ENCODE measurements around the gene TRIM8. TPM values are rescaled to one million over a fixed set of nuclear protein-coding genes. Genes with fewer than 3 reads are reported as not detected.

Gene TRIM8
- total and polyA plus RNA-seq, 7 experiments from 2014 or later = 23.9 to 88.7 (median 58.2) TPM

DNA sequence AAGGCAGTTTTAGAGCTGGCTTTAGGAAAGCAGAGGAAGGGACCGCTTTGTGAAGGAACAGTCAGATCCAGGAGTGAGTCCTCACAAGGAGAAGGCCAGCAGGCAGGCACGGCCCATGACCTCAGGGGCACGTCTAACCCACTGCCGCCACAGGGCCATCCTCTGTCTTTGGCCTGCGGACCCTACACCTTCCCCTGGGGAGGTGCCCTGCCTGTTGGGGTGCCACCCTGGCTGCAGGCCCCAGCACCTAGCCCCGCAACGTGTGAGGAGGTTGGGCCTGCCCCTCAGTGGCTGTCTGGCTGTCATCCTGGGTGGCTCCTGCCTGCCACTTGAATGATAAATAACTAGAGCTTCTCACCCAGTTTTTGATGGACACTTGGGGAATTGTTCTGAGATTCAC lies 31.0 kb upstream of the TRIM8 start:
- no peaks in the 10 kb centered on the region for H3K9me3 Mint-ChIP-seq

DNA sequence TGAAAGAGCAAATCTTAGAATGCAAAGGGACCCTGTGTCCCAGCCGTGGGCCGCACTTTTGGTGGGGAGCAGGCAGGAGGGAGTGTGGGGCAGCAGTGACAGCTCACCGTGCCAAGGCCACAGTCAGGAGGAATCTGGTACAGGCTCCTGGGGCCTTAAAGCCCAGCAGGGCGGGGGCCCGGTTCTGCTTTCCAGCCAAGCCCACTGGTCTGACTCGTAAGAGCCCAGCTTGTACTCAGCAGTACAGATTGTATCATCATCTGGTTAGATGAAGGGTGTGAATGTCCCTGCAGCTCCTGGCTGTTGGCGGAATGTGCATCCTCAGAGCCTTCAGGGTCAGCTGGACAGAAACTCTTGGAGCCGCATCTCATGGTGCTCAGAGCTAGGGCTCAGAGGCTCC lies 30.5 kb upstream of the TRIM8 start:
- ChIA-PET POLR2A (interaction anchor here (0.7 to 4.5 kb wide), 3 partner anchors 19 to 62 kb away, joined by 3 to 26 read pairs (median 5); partner anchors contain the start of gene TRIM8), CTCF (interaction anchor here (0.6 kb wide), 1 partner anchor 574 kb away, joined by 3 read pairs; no protein-coding TSS in a partner anchor)
- Mint-ChIP-seq H3K27ac (peak overlapping the region in 8 of 9 donors; percentile 71 to 100 (median 98)), H3K9me3 (no peaks in the 10 kb centered on the region), H3K27me3 (no peaks in the 10 kb centered on the region), H3K36me3 (peaks cover 0 to 26% (median 5%) of the 10 kb centered on the region in 5 donors), H3K4me1 (peaks cover 7 to 46% (median 43%) of the 10 kb centered on the region in 7 donors), H3K4me3 (peak overlapping the region in 1 of 10 donors; percentile 42)
- DNase-seq (no peak), ATAC-seq (no peak)
- Histone ChIP-seq H3K27ac (ENCODE audit: low read depth, low read length) (peak overlapping the region; percentile 89), H3K36me3 (ENCODE audit: control insufficient read depth in 2 of 3, insufficient read depth in 3 of 3, low read length in 3 of 3) (peaks cover 0 to 35% (median 5%) of the 10 kb centered on the region in 3 experiments), H3K4me3 (ENCODE audit: low read length) (no peak overlapping the region), H3K4me1 (ENCODE audit: control insufficient read depth in 2 of 2, insufficient read depth in 2 of 2, low read length in 2 of 2) (peaks cover 0 to 36% of the 10 kb centered on the region in 2 donors), H3K9me3 (ENCODE audit: control insufficient read depth in 2 of 3, low read length in 3 of 3) (no peaks in the 10 kb centered on the region), H3K27me3 (ENCODE audit: control insufficient read depth in 2 of 2, insufficient read depth in 2 of 2, low read length in 2 of 2) (no peaks in the 10 kb centered on the region)
- intact Hi-C loops (cut with micrococcal nuclease) = loop anchor here in 1 of 2 donors (2.0 to 5.0 kb wide), 2 partner anchors 17 to 59 kb away; no protein-coding TSS in a partner anchor

More for the DNA sequence above, 31.0 kb upstream of the TRIM8 start:
- DNase-seq = peak in 3 of 9 donors; percentile 12 to 39 (median 37)
- Mint-ChIP-seq H3K4me1 (peaks cover 7 to 46% (median 43%) of the 10 kb centered on the region in 7 donors), H3K4me3 (peak overlapping the region in 8 of 10 donors; percentile 40 to 75 (median 55)), H3K27ac (peak overlapping the region; percentile 71 to 100 (median 97)), H3K36me3 (peaks cover 0 to 21% (median 5%) of the 10 kb centered on the region in 5 donors), H3K27me3 (no peaks in the 10 kb centered on the region)
- Histone ChIP-seq H3K27me3 (ENCODE audit: control insufficient read depth in 2 of 2, insufficient read depth in 2 of 2, low read length in 2 of 2) (no peaks in the 10 kb centered on the region), H3K36me3 (ENCODE audit: control insufficient read depth in 2 of 3, insufficient read depth in 3 of 3, low read length in 3 of 3) (peaks cover 0 to 30% (median 5%) of the 10 kb centered on the region in 3 experiments), H3K27ac (ENCODE audit: low read depth, low read length) (peak overlapping the region; percentile 89), H3K4me3 (ENCODE audit: low read length) (no peak overlapping the region), H3K4me1 (ENCODE audit: control insufficient read depth in 2 of 2, insufficient read depth in 2 of 2, low read length in 2 of 2) (peaks cover 0 to 36% of the 10 kb centered on the region in 2 donors), H3K9me3 (ENCODE audit: control insufficient read depth in 2 of 3, low read length in 3 of 3) (no peaks in the 10 kb centered on the region)
- no peak for ATAC-seq
- ChIA-PET CTCF (interaction anchor here (0.6 kb wide), 1 partner anchor 574 kb away, joined by 3 read pairs; no protein-coding TSS in a partner anchor), POLR2A (interaction anchor here (1.8 to 4.5 kb wide), 2 partner anchors 19 to 32 kb away, joined by 5 to 26 read pairs; partner anchors contain the start of gene TRIM8)
- intact Hi-C loops (cut with micrococcal nuclease) = loop anchor here in 1 of 2 donors (2.0 to 5.0 kb wide), 2 partner anchors 16 to 59 kb away; no protein-coding TSS in a partner anchor

DNA sequence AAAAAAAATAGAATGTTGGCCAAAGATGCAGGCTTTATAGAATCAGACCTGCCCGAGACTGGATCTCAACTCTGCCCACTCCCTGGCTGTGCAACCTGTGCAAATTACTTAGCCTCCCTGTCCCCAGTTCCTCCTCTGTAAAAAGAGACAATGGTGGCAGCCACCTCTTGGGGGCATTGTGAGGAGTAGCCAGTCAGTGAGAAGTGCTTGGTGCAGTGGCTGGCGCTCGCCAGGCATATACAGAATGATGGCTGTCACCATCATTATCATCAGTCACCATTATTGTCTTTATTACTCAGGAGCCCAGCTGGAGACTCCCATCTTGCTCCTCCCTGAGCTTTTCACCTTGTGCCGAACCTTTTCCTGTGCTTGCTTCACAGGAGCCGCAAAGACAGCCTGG lies 29.4 kb upstream of the TRIM8 start:
- H3K27ac Mint-ChIP-seq = peak overlapping the region in 6 of 9 donors; percentile 29 to 84 (median 53)
- CTCF ChIA-PET = interaction anchor here (0.6 kb wide), 1 partner anchor 98 kb away, joined by 3 read pairs; no protein-coding TSS in a partner anchor

DNA sequence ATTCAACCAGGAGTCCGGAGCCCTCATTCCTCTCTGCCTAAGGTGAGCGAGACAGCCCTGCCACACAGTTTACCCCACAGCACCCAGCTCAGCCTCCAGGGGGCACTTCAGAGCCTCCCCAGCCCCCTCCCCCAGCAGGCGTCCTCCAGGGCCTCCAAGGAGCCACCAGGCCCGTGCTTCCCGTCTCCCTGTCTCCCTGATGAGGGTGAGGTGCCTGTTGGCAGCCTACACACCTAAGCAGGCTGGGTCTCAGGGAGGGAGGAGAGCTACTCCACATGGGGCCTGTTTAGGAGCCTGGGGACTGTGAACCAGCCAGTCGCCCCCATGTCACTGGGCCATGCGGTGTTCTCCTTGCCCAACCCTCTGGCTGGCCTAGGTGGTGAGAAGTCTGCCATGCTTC lies 28.9 kb upstream of the TRIM8 start:
- POLR2A ChIA-PET = interaction anchor here (4.5 kb wide), 1 partner anchor 30 kb away, joined by 26 read pairs; the partner anchor contains the start of gene TRIM8
- H3K27me3 ChIP-seq (ENCODE audit: control insufficient read depth in 2 of 2, insufficient read depth in 2 of 2, low read length in 2 of 2) = no peaks in the 10 kb centered on the region
- CTCF ChIA-PET = interaction anchor here (0.6 kb wide), 1 partner anchor 99 kb away, joined by 3 read pairs; no protein-coding TSS in a partner anchor
- Mint-ChIP-seq H3K36me3 (peaks cover 0 to 26% (median 5%) of the 10 kb centered on the region in 5 donors), H3K27ac (peak overlapping the region in 6 of 9 donors; percentile 29 to 84 (median 53)), H3K27me3 (no peaks in the 10 kb centered on the region), H3K4me1 (peaks cover 7 to 36% (median 32%) of the 10 kb centered on the region in 7 donors), H3K4me3 (no peak overlapping the region), H3K9me3 (no peaks in the 10 kb centered on the region)
- H3K36me3 ChIP-seq (ENCODE audit: control insufficient read depth in 2 of 3, insufficient read depth in 3 of 3, low read length in 3 of 3) = peaks cover 0 to 50% (median 5%) of the 10 kb centered on the region in 3 experiments
- intact Hi-C loops (cut with micrococcal nuclease) = no loop called here
- no peak overlapping the region for H3K27ac ChIP-seq (ENCODE audit: low read depth, low read length)
- no peak for DNase-seq
- H3K4me3 ChIP-seq (ENCODE audit: low read length) = no peak overlapping the region
- ATAC-seq = no peak
- H3K9me3 ChIP-seq (ENCODE audit: control insufficient read depth in 2 of 3, low read length in 3 of 3) = no peaks in the 10 kb centered on the region
- peaks cover 0 to 35% of the 10 kb centered on the region in 2 donors for H3K4me1 ChIP-seq (ENCODE audit: control insufficient read depth in 2 of 2, insufficient read depth in 2 of 2, low read length in 2 of 2)

More for the DNA sequence above, 29.4 kb upstream of the TRIM8 start:
- intact Hi-C loops (cut with micrococcal nuclease) = loop anchor here in 1 of 2 donors (5.0 kb wide), 1 partner anchor 57 kb away; no protein-coding TSS in a partner anchor
- peaks cover 0 to 26% (median 5%) of the 10 kb centered on the region in 5 donors for H3K36me3 Mint-ChIP-seq
- no peak overlapping the region for H3K4me3 ChIP-seq (ENCODE audit: low read length)
- ATAC-seq (no peak), DNase-seq (no peak)
- H3K4me1 ChIP-seq (ENCODE audit: control insufficient read depth in 2 of 2, insufficient read depth in 2 of 2, low read length in 2 of 2) = peaks cover 0 to 36% of the 10 kb centered on the region in 2 donors
- peaks cover 7 to 39% (median 34%) of the 10 kb centered on the region in 7 donors for H3K4me1 Mint-ChIP-seq
- POLR2A ChIA-PET = interaction anchor here (4.5 kb wide), 1 partner anchor 30 kb away, joined by 26 read pairs; the partner anchor contains the start of gene TRIM8
- no peak overlapping the region for H3K27ac ChIP-seq (ENCODE audit: low read depth, low read length)
- no peaks in the 10 kb centered on the region for H3K27me3 Mint-ChIP-seq
- no peaks in the 10 kb centered on the region for H3K27me3 ChIP-seq (ENCODE audit: control insufficient read depth in 2 of 2, insufficient read depth in 2 of 2, low read length in 2 of 2)
- peak overlapping the region in 1 of 10 donors; percentile 21 for H3K4me3 Mint-ChIP-seq
- H3K9me3 ChIP-seq (ENCODE audit: control insufficient read depth in 2 of 3, low read length in 3 of 3) = no peaks in the 10 kb centered on the region
- H3K36me3 ChIP-seq (ENCODE audit: control insufficient read depth in 2 of 3, insufficient read depth in 3 of 3, low read length in 3 of 3) = peaks cover 0 to 45% (median 5%) of the 10 kb centered on the region in 3 experiments
- H3K9me3 Mint-ChIP-seq = no peaks in the 10 kb centered on the region

DNA sequence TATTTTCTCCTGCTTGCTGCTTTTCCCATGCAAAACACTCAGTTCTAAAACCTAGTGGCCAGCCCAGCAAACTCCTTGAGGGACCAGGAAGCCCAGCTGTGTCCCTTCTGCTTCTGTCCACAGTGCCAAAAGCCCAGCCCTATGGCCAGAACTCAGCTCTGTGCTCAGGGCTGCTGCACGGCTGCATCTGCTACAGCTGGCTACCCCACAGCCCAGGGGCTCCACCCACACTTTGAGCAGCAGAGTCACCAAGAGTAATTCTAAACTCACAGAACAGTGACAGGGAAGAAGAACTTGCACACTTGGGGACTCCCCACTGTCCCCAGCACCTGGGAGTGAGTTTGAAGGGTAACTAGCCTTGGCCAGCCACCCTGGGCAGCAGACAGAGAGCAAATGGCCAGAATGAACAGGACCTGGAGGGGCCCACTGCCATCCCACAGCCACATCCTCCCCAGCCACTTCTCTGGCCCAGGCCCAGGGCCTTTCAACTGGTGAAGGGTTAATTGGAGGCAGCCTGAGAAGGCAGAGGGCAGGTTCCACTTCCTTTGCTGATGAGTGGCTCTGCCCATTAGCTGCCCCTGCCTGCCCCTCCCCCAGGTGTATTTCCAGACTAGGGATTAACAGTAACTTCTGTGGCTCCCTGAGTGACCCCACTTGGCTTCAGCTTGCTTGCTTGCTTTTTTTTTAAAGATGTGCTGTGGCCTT lies 28.1 kb upstream of the TRIM8 start:
- ChIA-PET CTCF (interaction anchor here (0.9 kb wide), 1 partner anchor 12 kb away, joined by 3 read pairs; no protein-coding TSS in a partner anchor), POLR2A (no interaction called here)
- peaks cover 1 to 28% (median 23%) of the 10 kb centered on the region in 7 donors for H3K4me1 Mint-ChIP-seq
- peaks cover 0 to 55% (median 5%) of the 10 kb centered on the region in 3 experiments for H3K36me3 ChIP-seq (ENCODE audit: control insufficient read depth in 2 of 3, insufficient read depth in 3 of 3, low read length in 3 of 3)
- ATAC-seq = no peak
- H3K27ac ChIP-seq (ENCODE audit: low read depth, low read length) = no peak overlapping the region
- H3K4me3 ChIP-seq (ENCODE audit: low read length) = no peak overlapping the region
- H3K36me3 Mint-ChIP-seq = peaks cover 0 to 26% (median 5%) of the 10 kb centered on the region in 5 donors
- H3K27me3 ChIP-seq (ENCODE audit: control insufficient read depth in 2 of 2, insufficient read depth in 2 of 2, low read length in 2 of 2) = no peaks in the 10 kb centered on the region
- no peaks in the 10 kb centered on the region for H3K9me3 Mint-ChIP-seq
- intact Hi-C loops (cut with micrococcal nuclease) = no loop called here
- H3K27me3 Mint-ChIP-seq = no peaks in the 10 kb centered on the region
- H3K27ac Mint-ChIP-seq = peak overlapping the region in 1 of 9 donors; percentile 41
- no peaks in the 10 kb centered on the region for H3K9me3 ChIP-seq (ENCODE audit: control insufficient read depth in 2 of 3, low read length in 3 of 3)
- no peak for DNase-seq
- H3K4me3 Mint-ChIP-seq = no peak overlapping the region
- peaks cover 0 to 26% of the 10 kb centered on the region in 2 donors for H3K4me1 ChIP-seq (ENCODE audit: control insufficient read depth in 2 of 2, insufficient read depth in 2 of 2, low read length in 2 of 2)

- CTCF ChIA-PET = interaction anchor here (0.9 kb wide), 1 partner anchor 11 kb away, joined by 3 read pairs; no protein-coding TSS in a partner anchor
- H3K36me3 ChIP-seq (ENCODE audit: control insufficient read depth in 2 of 3, insufficient read depth in 3 of 3, low read length in 3 of 3) = peaks cover 0 to 61% (median 5%) of the 10 kb centered on the region in 3 experiments
- ATAC-seq = no peak
Measured at GRCh38 chr10:102617041-102617440, 27.2 kb upstream of the TRIM8 start.

More at GRCh38 chr10:102617041-102617440, 27.2 kb upstream of the TRIM8 start:
- POLR2A ChIA-PET = no interaction called here
- Mint-ChIP-seq H3K36me3 (peaks cover 0 to 26% (median 5%) of the 10 kb centered on the region in 5 donors), H3K9me3 (no peaks in the 10 kb centered on the region), H3K4me1 (peaks cover 1 to 20% (median 16%) of the 10 kb centered on the region in 7 donors), H3K27me3 (no peaks in the 10 kb centered on the region), H3K27ac (peak overlapping the region in 1 of 9 donors; percentile 41), H3K4me3 (no peak overlapping the region)
- no peak overlapping the region for H3K27ac ChIP-seq (ENCODE audit: low read depth, low read length)
- peaks cover 0 to 18% of the 10 kb centered on the region in 2 donors for H3K4me1 ChIP-seq (ENCODE audit: control insufficient read depth in 2 of 2, insufficient read depth in 2 of 2, low read length in 2 of 2)
- H3K4me3 ChIP-seq (ENCODE audit: low read length) = no peak overlapping the region
- DNase-seq = no peak
- no peaks in the 10 kb centered on the region for H3K9me3 ChIP-seq (ENCODE audit: control insufficient read depth in 2 of 3, low read length in 3 of 3)
- no peaks in the 10 kb centered on the region for H3K27me3 ChIP-seq (ENCODE audit: control insufficient read depth in 2 of 2, insufficient read depth in 2 of 2, low read length in 2 of 2)
- intact Hi-C loops (cut with micrococcal nuclease) = no loop called here

Data from naive thymus-derived CD4-positive, alpha-beta T cell (primary cell).